ENCODE measurements around the gene CEP57.

DNA sequence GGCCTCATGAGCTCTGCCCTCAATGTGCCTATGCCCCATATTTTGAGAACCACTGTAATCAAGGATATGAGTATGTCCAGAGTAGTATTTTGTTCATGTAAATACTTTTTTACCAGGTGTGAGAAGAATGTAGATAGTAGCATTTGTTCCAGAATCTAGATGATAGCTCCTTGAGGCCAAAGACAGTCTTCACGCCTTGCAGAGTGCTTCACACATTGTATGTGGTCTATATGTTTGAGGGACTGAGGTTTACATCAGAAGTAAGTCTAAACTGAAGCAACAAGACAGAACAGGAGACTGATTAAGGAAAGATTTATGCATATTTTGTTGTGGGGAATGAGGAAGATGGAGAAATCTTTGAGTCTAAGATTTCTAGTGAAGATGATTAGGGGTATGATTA lies 12.5 kb downstream of the CEP57 start:
- TF ChIP-seq TARDBP (CRISPR knock-in tag; IDR thresholded peaks at IDR 0.05) (no peak), GMEB2 (CRISPR knock-in tag; IDR thresholded peaks at IDR 0.05; ENCODE audit: low read depth) (no peak), CTCF (CRISPR knock-in tag; IDR thresholded peaks at IDR 0.05) (no peak), PCBP2 (optimal IDR thresholded peaks at IDR 0.05; ENCODE audit: low read depth, low read length, poor library complexity, severe bottlenecking) (no peak), E2F1 (CRISPR knock-in tag; IDR thresholded peaks at IDR 0.05) (no peak), CEBPB (IDR thresholded peaks at IDR 0.05; ENCODE audit: borderline replicate concordance, low read depth, low read length) (no peak), NCOA5 (CRISPR knock-in tag; IDR thresholded peaks at IDR 0.05) (no peak), POLR2AphosphoS5 (IDR thresholded peaks at IDR 0.05; ENCODE audit: low read depth, low read length) (no peak), TBX2 (CRISPR knock-in tag; IDR thresholded peaks at IDR 0.05; ENCODE audit: borderline replicate concordance) (no peak)
- TF ChIP-seq, protein P1, sequence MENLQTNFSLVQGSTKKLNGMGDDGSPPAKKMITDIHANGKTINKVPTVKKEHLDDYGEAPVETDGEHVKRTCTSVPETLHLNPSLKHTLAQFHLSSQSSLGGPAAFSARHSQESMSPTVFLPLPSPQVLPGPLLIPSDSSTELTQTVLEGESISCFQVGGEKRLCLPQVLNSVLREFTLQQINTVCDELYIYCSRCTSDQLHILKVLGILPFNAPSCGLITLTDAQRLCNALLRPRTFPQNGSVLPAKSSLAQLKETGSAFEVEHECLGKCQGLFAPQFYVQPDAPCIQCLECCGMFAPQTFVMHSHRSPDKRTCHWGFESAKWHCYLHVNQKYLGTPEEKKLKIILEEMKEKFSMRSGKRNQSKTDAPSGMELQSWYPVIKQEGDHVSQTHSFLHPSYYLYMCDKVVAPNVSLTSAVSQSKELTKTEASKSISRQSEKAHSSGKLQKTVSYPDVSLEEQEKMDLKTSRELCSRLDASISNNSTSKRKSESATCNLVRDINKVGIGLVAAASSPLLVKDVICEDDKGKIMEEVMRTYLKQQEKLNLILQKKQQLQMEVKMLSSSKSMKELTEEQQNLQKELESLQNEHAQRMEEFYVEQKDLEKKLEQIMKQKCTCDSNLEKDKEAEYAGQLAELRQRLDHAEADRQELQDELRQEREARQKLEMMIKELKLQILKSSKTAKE (CRISPR knock-in tag; IDR thresholded peaks at IDR 0.05; ENCODE audit: borderline replicate concordance) = no peak
- TF ChIP-seq, protein P2, sequence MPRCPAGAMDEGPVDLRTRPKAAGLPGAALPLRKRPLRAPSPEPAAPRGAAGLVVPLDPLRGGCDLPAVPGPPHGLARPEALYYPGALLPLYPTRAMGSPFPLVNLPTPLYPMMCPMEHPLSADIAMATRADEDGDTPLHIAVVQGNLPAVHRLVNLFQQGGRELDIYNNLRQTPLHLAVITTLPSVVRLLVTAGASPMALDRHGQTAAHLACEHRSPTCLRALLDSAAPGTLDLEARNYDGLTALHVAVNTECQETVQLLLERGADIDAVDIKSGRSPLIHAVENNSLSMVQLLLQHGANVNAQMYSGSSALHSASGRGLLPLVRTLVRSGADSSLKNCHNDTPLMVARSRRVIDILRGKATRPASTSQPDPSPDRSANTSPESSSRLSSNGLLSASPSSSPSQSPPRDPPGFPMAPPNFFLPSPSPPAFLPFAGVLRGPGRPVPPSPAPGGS (CRISPR knock-in tag; IDR thresholded peaks at IDR 0.05) = no peak
